Hepatocyte (in vitro differentiated cells): Measurements from ENCODE around the gene CDCP1. TPM values are rescaled to one million over a fixed set of nuclear protein-coding genes. Genes with fewer than 3 reads are reported as not detected.

Experiments
- DNase-seq: peaks from one replicate; pipeline ENCODE4 v3.0.0-alpha.2; 2016; ENCODE audit warnings: low spot score
- H2AFZ ChIP-seq: fragments of 200-600 bp; sonication (generic); 2 replicates; pipeline ENCODE4 v1.6.0; 2016; ENCODE audit warnings: antibody characterized with exemption, mild to moderate bottlenecking
- H3K27ac ChIP-seq: fragments of 200-600 bp; sonication (generic); 2 replicates; pipeline ENCODE4 v1.5.1; 2016; ENCODE audit warnings: mild to moderate bottlenecking
- H3K27me3 ChIP-seq: fragments of 200-600 bp; sonication (generic); 2 replicates; pipeline ENCODE4 v1.6.1; 2016
- H3K36me3 ChIP-seq: fragments of 200-600 bp; sonication (generic); replicated peaks from 2 replicates; pipeline ENCODE4 v1.5.1; 2016; ENCODE audit warnings: low read depth; ENCODE audit not compliant: insufficient read depth
- H3K4me1 ChIP-seq: fragments of 200-600 bp; sonication (generic); 2 replicates; pipeline ENCODE4 v1.5.1; 2016; ENCODE audit warnings: mild to moderate bottlenecking, moderate library complexity; ENCODE audit not compliant: insufficient read depth
- H3K4me2 ChIP-seq: fragments of 200-600 bp; sonication (generic); 2 replicates; pipeline ENCODE4 v1.6.0; 2016
- H3K4me3 ChIP-seq: fragments of 200-600 bp; sonication (generic); 2 replicates; pipeline ENCODE4 v1.5.1; 2016; ENCODE audit warnings: mild to moderate bottlenecking
- H3K79me2 ChIP-seq: fragments of 200-600 bp; sonication (generic); 2 replicates; pipeline ENCODE4 v1.6.0; 2017; ENCODE audit warnings: mild to moderate bottlenecking
- H3K9me2 ChIP-seq: fragments of 200-600 bp; sonication (generic); replicated peaks from 2 replicates; pipeline ENCODE4 v1.6.0; 2017; ENCODE audit warnings: mild to moderate bottlenecking; ENCODE audit not compliant: insufficient read depth
- H3K9me3 ChIP-seq: fragments of 200-600 bp; sonication (generic); 2 replicates; pipeline ENCODE4 v1.5.1; 2016; ENCODE audit warnings: low read depth, mild to moderate bottlenecking
- H4K20me1 ChIP-seq: fragments of 200-600 bp; sonication (generic); 2 replicates; pipeline ENCODE4 v1.6.0; 2016; ENCODE audit warnings: mild to moderate bottlenecking; ENCODE audit not compliant: insufficient read depth, poor library complexity, severe bottlenecking
- CTCF ChIP-seq: fragments of 200-600 bp; sonication (generic); IDR thresholded peaks from 2 replicates; pipeline ENCODE4 v1.5.1; 2016; ENCODE audit warnings: antibody characterized with exemption, mild to moderate bottlenecking; ENCODE audit not compliant: poor library complexity
- EZH2 ChIP-seq: fragments of 200-600 bp; sonication (generic); IDR thresholded peaks from 2 replicates; pipeline ENCODE4 v1.6.1; 2016; ENCODE audit warnings: antibody characterized with exemption, mild to moderate bottlenecking, borderline replicate concordance
- EZH2phosphoT487 ChIP-seq: fragments of 200-600 bp; sonication (generic); IDR thresholded peaks from one replicate; pipeline ENCODE4 v1.6.1; 2018; ENCODE audit warnings: antibody characterized with exemption, mild to moderate bottlenecking, low read depth, moderate library complexity; ENCODE audit not compliant: unreplicated experiment, severe bottlenecking
- WGBS: methylation state at CpG from one replicate; pipeline ENCODE4 v1.1.6; 2016; ENCODE audit warnings: low lambda C conversion rate; ENCODE audit errors: missing lambda C conversion rate; 5-methylcytosine and 5-hydroxymethylcytosine counted together
- polyA plus RNA-seq: library from polyadenylated mRNA; unstranded; fragments of >200 nt; fragmentation: Nextera tagmentation; extraction: Ambion mirVana; gene quantifications from 2 replicates; pipeline ENCODE4 v1.2.1, GENCODE V29; 2016
- total RNA-seq: library from RNA; depleted of rRNA; stranded (reverse); fragments of >200 nt; gene quantifications from 2 replicates; pipeline ENCODE4 v1.2.3, GENCODE V29; 2014

CDCP1 gene
- total and polyA plus RNA-seq, 2 experiments from 2014 or later = 4.8 to 7.0 TPM

GRCh38 chr3:45186871-45187270, 40.7 kb upstream of the CDCP1 start:
- Histone ChIP-seq H3K4me3 (no peak overlapping the region), H3K9me2 (no peaks in the 10 kb centered on the region), H3K27ac (no peak overlapping the region), H3K4me1 (peaks cover 30% of the 10 kb centered on the region), H3K79me2 (no peaks in the 10 kb centered on the region), H2AFZ (no peak overlapping the region), H3K9me3 (no peaks in the 10 kb centered on the region), H3K4me2 (no peak overlapping the region), H3K36me3 (no peaks in the 10 kb centered on the region), H3K27me3 (no peaks in the 10 kb centered on the region), H4K20me1 (no peaks in the 10 kb centered on the region)
- 97% methylated on average over 6 of the region's 6 CpGs for WGBS
- no peak for TF ChIP-seq EZH2phosphoT487
- TF ChIP-seq CTCF = no peak
- no peak for TF ChIP-seq EZH2
- DNase-seq = no peak

GRCh38 chr3:45185461-45185860, 39.3 kb upstream of the CDCP1 start:
- H3K4me2 ChIP-seq = no peak overlapping the region
- no peaks in the 10 kb centered on the region for H3K9me2 ChIP-seq
- no peaks in the 10 kb centered on the region for H3K9me3 ChIP-seq
- H3K4me1 ChIP-seq = peaks cover 34% of the 10 kb centered on the region
- no peak overlapping the region for H2AFZ ChIP-seq
- no peaks in the 10 kb centered on the region for H3K79me2 ChIP-seq
- 96% methylated on average over 5 of the region's 5 CpGs for WGBS
- no peaks in the 10 kb centered on the region for H3K36me3 ChIP-seq
- H3K4me3 ChIP-seq = no peak overlapping the region
- DNase-seq = no peak
- TF ChIP-seq CTCF (no peak), EZH2phosphoT487 (no peak), EZH2 (no peak)
- H3K27ac ChIP-seq = no peak overlapping the region
- H3K27me3 ChIP-seq = no peaks in the 10 kb centered on the region
- no peaks in the 10 kb centered on the region for H4K20me1 ChIP-seq

- whole genome bisulfite sequencing = 94% methylated on average over 2 of the region's 2 CpGs
- no peak overlapping the region for H3K27ac ChIP-seq
- no peak overlapping the region for H2AFZ ChIP-seq
- H3K9me2 ChIP-seq = no peaks in the 10 kb centered on the region
- H3K4me2 ChIP-seq = no peak overlapping the region
- no peaks in the 10 kb centered on the region for H4K20me1 ChIP-seq
- no peaks in the 10 kb centered on the region for H3K79me2 ChIP-seq
- H3K27me3 ChIP-seq = no peaks in the 10 kb centered on the region
- no peak overlapping the region for H3K4me3 ChIP-seq
- H3K4me1 ChIP-seq = peaks cover 34% of the 10 kb centered on the region
- H3K36me3 ChIP-seq = no peaks in the 10 kb centered on the region
- no peaks in the 10 kb centered on the region for H3K9me3 ChIP-seq
- no peak for DNase-seq
- TF ChIP-seq CTCF = no peak
- no peak for TF ChIP-seq EZH2
- no peak for TF ChIP-seq EZH2phosphoT487
Observed at GRCh38 chr3:45185052-45185451, 38.9 kb upstream of the CDCP1 start.

GRCh38 chr3:45183872-45184262, 37.7 kb upstream of the CDCP1 start:
- TF ChIP-seq CTCF = no peak
- no peak for TF ChIP-seq EZH2
- TF ChIP-seq EZH2phosphoT487 = no peak
- H3K79me2 ChIP-seq = no peaks in the 10 kb centered on the region
- H2AFZ ChIP-seq = no peak overlapping the region
- no peak overlapping the region for H3K4me2 ChIP-seq
- H3K36me3 ChIP-seq = no peaks in the 10 kb centered on the region
- H3K4me1 ChIP-seq = peaks cover 30% of the 10 kb centered on the region
- no peak for DNase-seq
- H3K27ac ChIP-seq = peak overlapping the region; percentile 87
- no peaks in the 10 kb centered on the region for H3K9me2 ChIP-seq
- H4K20me1 ChIP-seq = no peaks in the 10 kb centered on the region
- 80% methylated on average over 7 of the region's 7 CpGs for WGBS
- H3K4me3 ChIP-seq = no peak overlapping the region
- H3K27me3 ChIP-seq = no peaks in the 10 kb centered on the region
- no peaks in the 10 kb centered on the region for H3K9me3 ChIP-seq
